ENCODE results near the gene MZT2A.
"Not testable (repeated sequence)": the region's sequence is repeated elsewhere in the genome, so short reads cannot be mapped to it uniquely, and the experiment has no call there.

Gene MZT2A, protein sequence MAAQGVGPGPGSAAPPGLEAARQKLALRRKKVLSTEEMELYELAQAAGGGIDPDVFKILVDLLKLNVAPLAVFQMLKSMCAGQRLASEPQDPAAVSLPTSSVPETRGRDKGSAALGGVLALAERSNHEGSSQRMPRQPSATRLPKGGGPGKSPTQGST

DNA sequence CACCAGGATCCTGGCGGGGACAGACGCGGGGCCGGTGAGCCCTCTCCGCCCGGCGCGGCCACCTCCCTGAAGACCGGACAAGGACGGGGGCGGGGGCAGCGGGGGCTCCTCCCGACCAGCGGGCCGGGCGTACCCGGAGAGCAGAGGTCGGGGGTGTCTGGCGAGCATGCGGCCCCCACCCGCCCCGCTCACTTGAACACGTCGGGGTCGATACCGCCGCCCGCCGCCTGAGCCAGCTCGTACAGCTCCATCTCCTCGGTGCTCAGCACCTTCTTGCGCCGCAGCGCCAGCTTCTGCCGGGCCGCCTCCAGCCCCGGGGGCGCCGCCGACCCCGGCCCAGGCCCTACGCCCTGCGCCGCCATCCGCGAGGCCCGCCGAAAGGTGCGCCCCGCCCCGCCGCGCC is at the start of gene MZT2A:
TSS of gene MZT2A (minus strand) at position 383 of the 403 bp plus-strand sequence. CDS start at position 362, 21 bp downstream.
- not testable (repeated sequence) for H3K9me3 Mint-ChIP-seq; H3K27me3 Mint-ChIP-seq (ENCODE audit: low read depth)
- Mint-ChIP-seq H3K4me3 (peak within 1 kb of the TSS; percentile 99), H3K27ac (peak within 1 kb of the TSS; percentile 99), H3K4me1 (ENCODE audit: low read depth) (peaks cover 14% of the 10 kb centered on the region), H3K36me3 (ENCODE audit: low read depth) (peaks cover 17% of the 10 kb centered on the region)

DNA sequence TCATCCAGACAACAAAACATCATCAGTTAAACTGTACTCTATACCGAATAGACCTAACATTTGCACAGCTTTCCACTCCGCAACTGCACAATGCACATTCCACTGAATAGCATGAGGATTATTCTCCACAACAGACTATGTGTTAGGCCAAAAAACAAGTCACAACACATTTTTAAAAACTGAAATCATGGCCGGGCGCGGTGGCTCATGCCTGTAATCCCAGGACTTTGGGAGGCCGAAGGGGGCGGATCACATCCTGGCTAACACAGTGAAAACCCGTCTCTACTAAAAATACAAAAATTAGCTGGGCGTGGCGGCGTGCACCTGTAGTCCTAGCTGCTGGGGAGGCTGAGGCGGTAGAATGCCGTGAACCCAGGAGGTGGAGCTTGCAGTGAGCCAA is 46.7 kb upstream of the MZT2A start:
- not testable (repeated sequence) for H3K36me3 Mint-ChIP-seq (ENCODE audit: low read depth); H3K9me3 Mint-ChIP-seq; H3K4me1 Mint-ChIP-seq (ENCODE audit: low read depth); H3K27ac Mint-ChIP-seq; H3K4me3 Mint-ChIP-seq
- peaks cover 23% of the 10 kb centered on the region for H3K27me3 Mint-ChIP-seq (ENCODE audit: low read depth)

GRCh38 chr2:131536841-131537240 is 44.6 kb upstream of the MZT2A start:
- not testable (repeated sequence) for H3K27ac Mint-ChIP-seq; H3K36me3 Mint-ChIP-seq (ENCODE audit: low read depth); H3K4me1 Mint-ChIP-seq (ENCODE audit: low read depth); H3K4me3 Mint-ChIP-seq; H3K9me3 Mint-ChIP-seq
- peaks cover 15% of the 10 kb centered on the region for H3K27me3 Mint-ChIP-seq (ENCODE audit: low read depth)

GRCh38 chr2:131535951-131536826 is 44.0 kb upstream of the MZT2A start:
- H3K36me3 Mint-ChIP-seq (ENCODE audit: low read depth); H3K27ac Mint-ChIP-seq; H3K9me3 Mint-ChIP-seq; H3K4me1 Mint-ChIP-seq (ENCODE audit: low read depth); H3K4me3 Mint-ChIP-seq: not testable (repeated sequence)
- peaks cover 14% of the 10 kb centered on the region for H3K27me3 Mint-ChIP-seq (ENCODE audit: low read depth)

- no peak overlapping the region for H3K4me3 Mint-ChIP-seq
- no peaks in the 10 kb centered on the region for H3K36me3 Mint-ChIP-seq (ENCODE audit: low read depth)
- H3K9me3 Mint-ChIP-seq = no peaks in the 10 kb centered on the region
- H3K27ac Mint-ChIP-seq = no peak overlapping the region
- peaks cover 12% of the 10 kb centered on the region for H3K27me3 Mint-ChIP-seq (ENCODE audit: low read depth)
- H3K4me1 Mint-ChIP-seq (ENCODE audit: low read depth) = no peaks in the 10 kb centered on the region
Observed at GRCh38 chr2:131535526-131535925, 43.3 kb upstream of the MZT2A start.

GRCh38 chr2:131534965-131535364 is 42.8 kb upstream of the MZT2A start:
- not testable (repeated sequence) for H3K4me3 Mint-ChIP-seq; H3K27me3 Mint-ChIP-seq (ENCODE audit: low read depth); H3K4me1 Mint-ChIP-seq (ENCODE audit: low read depth); H3K9me3 Mint-ChIP-seq; H3K27ac Mint-ChIP-seq; H3K36me3 Mint-ChIP-seq (ENCODE audit: low read depth)

GRCh38 chr2:131534317-131534672 is 42.1 kb upstream of the MZT2A start:
- H3K27me3 Mint-ChIP-seq (ENCODE audit: low read depth); H3K27ac Mint-ChIP-seq; H3K4me3 Mint-ChIP-seq; H3K36me3 Mint-ChIP-seq (ENCODE audit: low read depth); H3K9me3 Mint-ChIP-seq; H3K4me1 Mint-ChIP-seq (ENCODE audit: low read depth): not testable (repeated sequence)

DNA sequence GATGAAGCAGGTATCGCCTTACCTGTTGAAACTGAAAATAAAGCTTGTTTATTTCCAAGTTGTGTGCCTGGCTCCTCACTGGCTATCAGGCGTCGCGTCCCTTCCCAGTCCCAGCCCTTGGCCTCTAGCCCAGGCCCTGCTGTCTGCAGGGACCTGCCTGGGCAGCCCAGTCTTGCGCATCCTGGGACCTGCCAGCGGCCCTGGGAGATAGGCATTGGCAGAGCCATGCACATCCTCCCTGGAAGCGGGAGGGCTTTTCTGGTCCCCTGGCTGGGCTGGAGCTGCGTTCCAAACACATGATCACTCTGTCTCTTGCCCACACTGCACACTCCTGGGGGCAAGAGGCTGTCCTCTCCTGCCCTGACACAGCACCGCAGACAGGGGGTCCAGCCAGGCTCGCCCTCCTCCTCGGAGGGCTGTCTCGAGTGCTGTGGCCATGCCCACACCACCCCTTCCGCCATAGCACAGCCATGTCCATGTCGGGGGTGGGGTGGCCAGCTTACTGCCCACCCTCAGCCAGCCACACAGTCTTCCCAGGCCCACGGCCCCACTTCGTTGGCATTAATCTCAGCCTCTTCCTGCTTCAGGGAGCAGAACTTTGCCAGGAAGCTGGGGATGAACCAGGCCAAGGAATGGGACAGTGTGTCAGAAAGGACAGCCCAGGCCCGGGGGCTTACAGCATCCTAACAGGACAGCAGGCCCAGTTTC is 41.6 kb upstream of the MZT2A start:
- not testable (repeated sequence) for H3K27ac Mint-ChIP-seq; H3K27me3 Mint-ChIP-seq (ENCODE audit: low read depth); H3K4me3 Mint-ChIP-seq; H3K4me1 Mint-ChIP-seq (ENCODE audit: low read depth); H3K36me3 Mint-ChIP-seq (ENCODE audit: low read depth); H3K9me3 Mint-ChIP-seq

DNA sequence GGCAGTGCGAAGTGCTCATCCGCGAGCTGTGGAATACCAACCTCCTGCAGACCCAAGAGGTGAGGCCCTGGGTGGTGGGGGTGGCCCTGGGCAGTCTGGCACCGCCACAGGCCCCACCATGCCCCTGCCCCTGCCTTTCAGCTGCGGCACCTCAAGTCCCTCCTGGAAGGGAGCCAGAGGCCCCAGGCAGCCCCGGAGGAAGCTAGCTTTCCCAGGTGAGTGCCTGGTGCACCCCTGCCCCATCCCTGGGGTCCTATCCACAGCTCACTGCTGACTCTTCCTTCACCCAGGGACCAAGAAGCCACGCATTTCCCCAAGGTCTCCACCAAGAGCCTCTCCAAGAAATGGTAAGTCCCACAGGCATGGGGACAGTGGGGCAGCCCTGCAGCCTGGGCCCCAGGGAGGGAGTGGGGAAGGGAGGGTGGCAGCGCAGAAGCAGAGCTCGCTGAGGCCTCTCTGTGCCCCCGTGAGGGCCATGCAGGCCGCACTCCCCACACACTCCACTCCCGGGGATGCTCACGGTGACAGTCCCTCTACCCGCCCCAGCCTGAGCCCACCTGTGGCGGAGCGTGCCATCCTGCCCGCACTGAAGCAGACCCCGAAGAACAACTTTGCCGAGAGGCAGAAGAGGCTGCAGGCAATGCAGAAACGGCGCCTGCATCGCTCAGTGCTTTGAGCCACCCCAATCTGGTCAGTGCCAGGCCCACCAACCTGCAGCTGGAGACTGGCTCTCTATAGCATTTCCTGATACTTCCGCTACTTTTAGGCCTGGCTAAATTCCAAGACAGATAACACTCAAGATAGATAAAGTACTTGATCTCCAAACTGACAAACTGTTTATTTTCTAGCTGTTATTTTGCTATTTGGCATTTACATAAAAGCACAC is 40.8 kb upstream of the MZT2A start:
- H3K27ac Mint-ChIP-seq; H3K36me3 Mint-ChIP-seq (ENCODE audit: low read depth); H3K4me1 Mint-ChIP-seq (ENCODE audit: low read depth); H3K9me3 Mint-ChIP-seq; H3K4me3 Mint-ChIP-seq; H3K27me3 Mint-ChIP-seq (ENCODE audit: low read depth): not testable (repeated sequence)

DNA sequence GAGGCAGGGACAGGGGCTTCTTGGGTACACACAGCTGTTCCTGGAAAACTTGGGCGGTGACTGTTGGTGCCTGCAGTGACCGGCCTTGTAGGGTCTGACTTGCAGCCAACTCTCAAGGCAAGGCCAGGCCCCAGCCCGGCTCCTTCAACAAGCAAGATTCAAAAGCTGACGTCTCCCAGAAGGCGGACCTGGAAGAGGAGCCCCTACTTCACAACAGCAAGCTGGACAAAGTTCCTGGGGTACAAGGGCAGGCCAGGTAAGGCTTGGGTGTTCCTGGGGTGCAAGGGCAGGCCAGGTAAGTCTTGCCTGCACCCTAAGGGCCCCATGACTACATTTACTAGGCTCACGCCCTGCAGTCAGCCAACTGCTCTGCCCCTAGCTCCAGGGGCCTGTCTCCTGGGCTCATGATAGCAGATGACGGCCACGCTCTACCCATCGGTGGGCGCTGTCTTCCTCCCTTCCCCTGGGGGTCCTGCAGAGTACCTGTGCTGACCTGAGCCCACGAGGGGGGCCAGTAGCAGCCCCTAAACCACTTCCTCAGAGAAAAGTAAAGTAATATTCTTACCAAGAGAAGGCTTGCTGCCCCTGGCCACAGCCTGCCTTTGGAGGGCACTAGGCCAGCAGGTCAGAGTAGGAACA is 39.5 kb upstream of the MZT2A start:
- peaks cover 11% of the 10 kb centered on the region for H3K4me1 Mint-ChIP-seq (ENCODE audit: low read depth)
- H3K36me3 Mint-ChIP-seq (ENCODE audit: low read depth); H3K27me3 Mint-ChIP-seq (ENCODE audit: low read depth); H3K4me3 Mint-ChIP-seq; H3K27ac Mint-ChIP-seq; H3K9me3 Mint-ChIP-seq: not testable (repeated sequence)

GRCh38 chr2:131530626-131531344 is 38.6 kb upstream of the MZT2A start:
- H3K36me3 Mint-ChIP-seq (ENCODE audit: low read depth); H3K9me3 Mint-ChIP-seq; H3K27ac Mint-ChIP-seq; H3K4me3 Mint-ChIP-seq; H3K27me3 Mint-ChIP-seq (ENCODE audit: low read depth): not testable (repeated sequence)
- peaks cover 13% of the 10 kb centered on the region for H3K4me1 Mint-ChIP-seq (ENCODE audit: low read depth)

GRCh38 chr2:131529864-131530445 is 37.8 kb upstream of the MZT2A start:
- not testable (repeated sequence) for H3K27me3 Mint-ChIP-seq (ENCODE audit: low read depth); H3K27ac Mint-ChIP-seq; H3K9me3 Mint-ChIP-seq; H3K36me3 Mint-ChIP-seq (ENCODE audit: low read depth)
- Mint-ChIP-seq H3K4me3 (peak overlapping the region; percentile 69), H3K4me1 (ENCODE audit: low read depth) (peaks cover 13% of the 10 kb centered on the region)

DNA sequence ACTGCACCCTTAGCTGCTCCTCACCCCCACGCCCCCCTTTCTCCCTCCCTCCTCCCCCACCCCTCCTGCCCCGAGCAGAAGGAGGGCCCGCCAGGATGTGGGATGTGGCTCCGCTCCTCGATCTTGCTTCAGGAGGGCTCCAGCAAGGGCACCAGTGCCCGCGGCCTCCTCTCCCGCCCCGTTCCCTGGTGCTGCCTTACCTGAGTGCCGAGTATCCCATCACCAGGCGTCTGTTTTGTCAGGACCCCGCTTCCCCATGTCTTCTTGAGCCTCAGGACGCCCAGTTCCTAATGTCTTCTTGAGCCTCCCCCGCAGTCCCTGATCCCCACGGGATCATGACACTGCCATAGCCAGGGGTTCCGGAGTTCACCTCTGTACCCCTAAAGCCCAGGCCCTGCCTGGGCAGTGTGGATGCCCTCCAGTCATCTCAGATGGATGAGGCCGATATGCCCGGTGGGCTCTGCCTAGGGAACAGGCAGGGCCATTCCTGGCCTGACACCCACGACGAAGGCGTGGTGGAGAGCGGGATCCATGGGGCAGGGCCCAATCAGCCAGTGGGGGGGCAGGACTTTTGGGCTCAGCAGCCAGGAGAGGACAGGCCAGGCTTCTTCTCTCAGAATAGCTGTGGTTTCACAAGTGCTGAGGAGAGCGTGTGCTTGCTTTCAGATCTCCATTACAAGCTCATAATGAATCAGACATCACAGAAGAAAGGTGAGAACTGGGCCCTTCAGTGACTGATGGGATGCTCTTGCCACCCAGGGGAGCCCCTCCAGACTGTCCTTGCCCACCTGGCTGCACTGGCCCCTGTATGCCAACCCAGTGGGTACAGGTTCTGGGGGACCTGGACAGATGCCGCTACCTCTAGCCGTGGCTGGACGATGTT is 37.0 kb upstream of the MZT2A start:
- H3K27me3 Mint-ChIP-seq (ENCODE audit: low read depth); H3K27ac Mint-ChIP-seq; H3K36me3 Mint-ChIP-seq (ENCODE audit: low read depth); H3K9me3 Mint-ChIP-seq: not testable (repeated sequence)
- Mint-ChIP-seq H3K4me3 (peak overlapping the region; percentile 69), H3K4me1 (ENCODE audit: low read depth) (peaks cover 13% of the 10 kb centered on the region)
